Measurements from ENCODE around the gene VPS8. TPM values are rescaled to one million over a fixed set of nuclear protein-coding genes. Genes with fewer than 3 reads are reported as not detected.
A peak's percentile ranks its signal among the peaks of the same experiment; 100 is the strongest.

Gene VPS8
- total and polyA plus RNA-seq, 2 of the 13 experiments (the other 11 are each of a cell fraction or from before 2014, with no cell fraction given) = 14.2 to 35.1 TPM

DNA sequence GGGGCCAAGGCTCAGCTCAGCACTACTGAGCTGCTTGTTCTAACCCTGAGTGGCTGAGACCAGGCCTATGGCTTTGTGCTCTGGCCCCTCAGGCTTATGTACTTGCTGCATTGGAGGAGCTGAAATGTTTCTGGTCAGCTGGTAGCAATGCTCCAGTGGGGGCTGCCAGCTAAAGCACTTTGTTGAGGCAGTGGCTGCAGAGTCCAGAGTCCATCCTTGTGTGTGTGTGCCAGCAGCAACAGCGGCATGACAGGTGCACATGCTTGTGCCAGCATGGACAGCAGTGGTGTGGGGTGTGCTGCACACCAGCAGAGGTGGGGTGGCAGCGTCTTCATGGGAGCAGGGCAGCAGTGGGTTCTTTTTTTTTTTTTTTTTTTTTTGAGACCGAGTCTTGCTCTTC lies 169.1 kb downstream of the VPS8 start (continued):
- TF ChIP-seq ZNF629 (CRISPR knock-in tag; conservative IDR thresholded peaks at IDR 0.05) (no peak), ZNF772 (CRISPR knock-in tag; IDR thresholded peaks at IDR 0.05) (peak; percentile 50; the same call in 1 of the 2 replicates), ZNF562 (CRISPR knock-in tag; IDR thresholded peaks at IDR 0.05; ENCODE audit: borderline replicate concordance) (no peak), MTA3 (CRISPR knock-in tag; IDR thresholded peaks at IDR 0.05) (no peak), ZEB1 (IDR thresholded peaks at IDR 0.05; ENCODE audit: insufficient replicate concordance, low read depth) (no peak), ZNF841 (CRISPR knock-in tag; IDR thresholded peaks at IDR 0.05; ENCODE audit: borderline replicate concordance) (no peak), ISX (CRISPR knock-in tag; conservative IDR thresholded peaks at IDR 0.05) (no peak), ELF1 (CRISPR knock-in tag; IDR thresholded peaks at IDR 0.05) (no peak), ZNF343 (CRISPR knock-in tag; IDR thresholded peaks at IDR 0.05) (no peak), YEATS2 (CRISPR knock-in tag; IDR thresholded peaks at IDR 0.05; ENCODE audit: borderline replicate concordance) (no peak), KDM6A (CRISPR knock-in tag; IDR thresholded peaks at IDR 0.05; ENCODE audit: low read depth) (0 out of 2 replicates have a peak, but pooled peaks have one; percentile 51), ZNF180 (CRISPR knock-in tag; IDR thresholded peaks at IDR 0.05; ENCODE audit: borderline replicate concordance, low read depth) (no peak), FOXA1 (IDR thresholded peaks at IDR 0.05) (no peak), FOXA1 (CRISPR knock-in tag; IDR thresholded peaks at IDR 0.05) (peak; percentile 48), HMG20A (CRISPR knock-in tag; IDR thresholded peaks at IDR 0.05; ENCODE audit: borderline replicate concordance) (peak; percentile 49; the same call in 1 of the 2 replicates), NKX3-1 (CRISPR knock-in tag; IDR thresholded peaks at IDR 0.05) (no peak)
- TF ChIP-seq, protein P1, sequence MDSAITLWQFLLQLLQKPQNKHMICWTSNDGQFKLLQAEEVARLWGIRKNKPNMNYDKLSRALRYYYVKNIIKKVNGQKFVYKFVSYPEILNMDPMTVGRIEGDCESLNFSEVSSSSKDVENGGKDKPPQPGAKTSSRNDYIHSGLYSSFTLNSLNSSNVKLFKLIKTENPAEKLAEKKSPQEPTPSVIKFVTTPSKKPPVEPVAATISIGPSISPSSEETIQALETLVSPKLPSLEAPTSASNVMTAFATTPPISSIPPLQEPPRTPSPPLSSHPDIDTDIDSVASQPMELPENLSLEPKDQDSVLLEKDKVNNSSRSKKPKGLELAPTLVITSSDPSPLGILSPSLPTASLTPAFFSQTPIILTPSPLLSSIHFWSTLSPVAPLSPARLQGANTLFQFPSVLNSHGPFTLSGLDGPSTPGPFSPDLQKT (CRISPR knock-in tag; IDR thresholded peaks at IDR 0.05; ENCODE audit: borderline replicate concordance) = no peak
- TF ChIP-seq, protein P2, sequence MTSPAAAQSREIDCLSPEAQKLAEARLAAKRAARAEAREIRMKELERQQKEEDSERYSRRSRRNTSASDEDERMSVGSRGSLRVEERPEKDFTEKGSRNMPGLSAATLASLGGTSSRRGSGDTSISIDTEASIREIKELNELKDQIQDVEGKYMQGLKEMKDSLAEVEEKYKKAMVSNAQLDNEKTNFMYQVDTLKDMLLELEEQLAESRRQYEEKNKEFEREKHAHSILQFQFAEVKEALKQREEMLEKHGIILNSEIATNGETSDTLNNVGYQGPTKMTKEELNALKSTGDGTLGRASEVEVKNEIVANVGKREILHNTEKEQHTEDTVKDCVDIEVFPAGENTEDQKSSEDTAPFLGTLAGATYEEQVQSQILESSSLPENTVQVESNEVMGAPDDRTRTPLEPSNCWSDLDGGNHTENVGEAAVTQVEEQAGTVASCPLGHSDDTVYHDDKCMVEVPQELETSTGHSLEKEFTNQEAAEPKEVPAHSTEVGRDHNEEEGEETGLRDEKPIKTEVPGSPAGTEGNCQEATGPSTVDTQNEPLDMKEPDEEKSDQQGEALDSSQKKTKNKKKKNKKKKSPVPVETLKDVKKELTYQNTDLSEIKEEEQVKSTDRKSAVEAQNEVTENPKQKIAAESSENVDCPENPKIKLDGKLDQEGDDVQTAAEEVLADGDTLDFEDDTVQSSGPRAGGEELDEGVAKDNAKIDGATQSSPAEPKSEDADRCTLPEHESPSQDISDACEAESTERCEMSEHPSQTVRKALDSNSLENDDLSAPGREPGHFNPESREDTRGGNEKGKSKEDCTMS (CRISPR knock-in tag; conservative IDR thresholded peaks at IDR 0.05) = no peak
- TF ChIP-seq, protein P3, sequence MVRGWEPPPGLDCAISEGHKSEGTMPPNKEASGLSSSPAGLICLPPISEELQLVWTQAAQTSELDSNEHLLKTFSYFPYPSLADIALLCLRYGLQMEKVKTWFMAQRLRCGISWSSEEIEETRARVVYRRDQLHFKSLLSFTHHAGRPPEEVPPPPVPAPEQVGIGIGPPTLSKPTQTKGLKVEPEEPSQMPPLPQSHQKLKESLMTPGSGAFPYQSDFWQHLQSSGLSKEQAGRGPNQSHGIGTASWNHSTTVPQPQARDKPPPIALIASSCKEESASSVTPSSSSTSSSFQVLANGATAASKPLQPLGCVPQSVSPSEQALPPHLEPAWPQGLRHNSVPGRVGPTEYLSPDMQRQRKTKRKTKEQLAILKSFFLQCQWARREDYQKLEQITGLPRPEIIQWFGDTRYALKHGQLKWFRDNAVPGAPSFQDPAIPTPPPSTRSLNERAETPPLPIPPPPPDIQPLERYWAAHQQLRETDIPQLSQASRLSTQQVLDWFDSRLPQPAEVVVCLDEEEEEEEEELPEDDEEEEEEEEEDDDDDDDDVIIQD (CRISPR knock-in tag; IDR thresholded peaks at IDR 0.05; ENCODE audit: low read depth) = peak; percentile 52; the same call in 1 of the 2 replicates
- TF ChIP-seq, protein P4, sequence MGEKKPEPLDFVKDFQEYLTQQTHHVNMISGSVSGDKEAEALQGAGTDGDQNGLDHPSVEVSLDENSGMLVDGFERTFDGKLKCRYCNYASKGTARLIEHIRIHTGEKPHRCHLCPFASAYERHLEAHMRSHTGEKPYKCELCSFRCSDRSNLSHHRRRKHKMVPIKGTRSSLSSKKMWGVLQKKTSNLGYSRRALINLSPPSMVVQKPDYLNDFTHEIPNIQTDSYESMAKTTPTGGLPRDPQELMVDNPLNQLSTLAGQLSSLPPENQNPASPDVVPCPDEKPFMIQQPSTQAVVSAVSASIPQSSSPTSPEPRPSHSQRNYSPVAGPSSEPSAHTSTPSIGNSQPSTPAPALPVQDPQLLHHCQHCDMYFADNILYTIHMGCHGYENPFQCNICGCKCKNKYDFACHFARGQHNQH (CRISPR knock-in tag; IDR thresholded peaks at IDR 0.05) = no peak
- TF ChIP-seq, protein P5, sequence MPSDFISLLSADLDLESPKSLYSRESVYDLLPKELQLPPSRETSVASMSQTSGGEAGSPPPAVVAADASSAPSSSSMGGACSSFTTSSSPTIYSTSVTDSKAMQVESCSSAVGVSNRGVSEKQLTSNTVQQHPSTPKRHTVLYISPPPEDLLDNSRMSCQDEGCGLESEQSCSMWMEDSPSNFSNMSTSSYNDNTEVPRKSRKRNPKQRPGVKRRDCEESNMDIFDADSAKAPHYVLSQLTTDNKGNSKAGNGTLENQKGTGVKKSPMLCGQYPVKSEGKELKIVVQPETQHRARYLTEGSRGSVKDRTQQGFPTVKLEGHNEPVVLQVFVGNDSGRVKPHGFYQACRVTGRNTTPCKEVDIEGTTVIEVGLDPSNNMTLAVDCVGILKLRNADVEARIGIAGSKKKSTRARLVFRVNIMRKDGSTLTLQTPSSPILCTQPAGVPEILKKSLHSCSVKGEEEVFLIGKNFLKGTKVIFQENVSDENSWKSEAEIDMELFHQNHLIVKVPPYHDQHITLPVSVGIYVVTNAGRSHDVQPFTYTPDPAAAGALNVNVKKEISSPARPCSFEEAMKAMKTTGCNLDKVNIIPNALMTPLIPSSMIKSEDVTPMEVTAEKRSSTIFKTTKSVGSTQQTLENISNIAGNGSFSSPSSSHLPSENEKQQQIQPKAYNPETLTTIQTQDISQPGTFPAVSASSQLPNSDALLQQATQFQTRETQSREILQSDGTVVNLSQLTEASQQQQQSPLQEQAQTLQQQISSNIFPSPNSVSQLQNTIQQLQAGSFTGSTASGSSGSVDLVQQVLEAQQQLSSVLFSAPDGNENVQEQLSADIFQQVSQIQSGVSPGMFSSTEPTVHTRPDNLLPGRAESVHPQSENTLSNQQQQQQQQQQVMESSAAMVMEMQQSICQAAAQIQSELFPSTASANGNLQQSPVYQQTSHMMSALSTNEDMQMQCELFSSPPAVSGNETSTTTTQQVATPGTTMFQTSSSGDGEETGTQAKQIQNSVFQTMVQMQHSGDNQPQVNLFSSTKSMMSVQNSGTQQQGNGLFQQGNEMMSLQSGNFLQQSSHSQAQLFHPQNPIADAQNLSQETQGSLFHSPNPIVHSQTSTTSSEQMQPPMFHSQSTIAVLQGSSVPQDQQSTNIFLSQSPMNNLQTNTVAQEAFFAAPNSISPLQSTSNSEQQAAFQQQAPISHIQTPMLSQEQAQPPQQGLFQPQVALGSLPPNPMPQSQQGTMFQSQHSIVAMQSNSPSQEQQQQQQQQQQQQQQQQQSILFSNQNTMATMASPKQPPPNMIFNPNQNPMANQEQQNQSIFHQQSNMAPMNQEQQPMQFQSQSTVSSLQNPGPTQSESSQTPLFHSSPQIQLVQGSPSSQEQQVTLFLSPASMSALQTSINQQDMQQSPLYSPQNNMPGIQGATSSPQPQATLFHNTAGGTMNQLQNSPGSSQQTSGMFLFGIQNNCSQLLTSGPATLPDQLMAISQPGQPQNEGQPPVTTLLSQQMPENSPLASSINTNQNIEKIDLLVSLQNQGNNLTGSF (CRISPR knock-in tag; IDR thresholded peaks at IDR 0.05) = no peak

All from HepG2 (cell line).